Measurements from ENCODE around the gene MAPK8IP3.
A peak's percentile ranks its signal among the peaks of the same experiment; 100 is the strongest.

The MAPK8IP3 gene

GRCh38 chr16:1749152-1750117, 43.4 kb downstream of the MAPK8IP3 start:
- no peak overlapping the region for H2BK15ac ChIP-seq (ENCODE audit: low read length)
- H2BK5ac ChIP-seq (ENCODE audit: low read length) = no peak overlapping the region
- H2AK5ac ChIP-seq (ENCODE audit: low read depth, low read length) = no peak overlapping the region
- H4K8ac ChIP-seq (ENCODE audit: low read depth, low read length) = no peak overlapping the region
- peak overlapping the region; percentile 5 for H3K23ac ChIP-seq (ENCODE audit: low read depth, low read length, poor library complexity)
- H3K4ac ChIP-seq (ENCODE audit: low read length) = no peak overlapping the region
- no peak overlapping the region for H3K9ac ChIP-seq (ENCODE audit: low read depth, low read length, poor library complexity)
- H3K18ac ChIP-seq (ENCODE audit: low read length) = no peak overlapping the region
- no peak overlapping the region for H2BK120ac ChIP-seq (ENCODE audit: low read depth, low read length)
- no peak overlapping the region for H4K91ac ChIP-seq (ENCODE audit: low read depth, low read length, poor library complexity)
- no peak overlapping the region for H3K14ac ChIP-seq (ENCODE audit: low read length)
- peaks cover 41 to 80% of the 10 kb centered on the region in 2 donors for H3K36me3 ChIP-seq (replicated peaks in 1 of 2; ENCODE audit: control insufficient read depth in 2 of 2, insufficient read depth in 2 of 2, low read length in 2 of 2)
- no peak overlapping the region for H2BK12ac ChIP-seq (ENCODE audit: low read length)
- H3K79me1 ChIP-seq (ENCODE audit: low read depth, low read length) = peaks cover 1% of the 10 kb centered on the region
- no peaks in the 10 kb centered on the region for H3K4me1 ChIP-seq (ENCODE audit: control insufficient read depth in 2 of 2, insufficient read depth in 1 of 2, low read depth in 1 of 2, low read length in 2 of 2)
- no peak overlapping the region for H3K4me2 ChIP-seq (ENCODE audit: insufficient read depth, low read length, poor library complexity, severe bottlenecking)
- no peak for DNase-seq (ENCODE audit: low spot score)
- no peaks in the 10 kb centered on the region for H3K27me3 ChIP-seq (ENCODE audit: control insufficient read depth in 3 of 3, insufficient read depth in 3 of 3, low read depth in 1 of 3, low read length in 3 of 3)
- H2AFZ ChIP-seq (ENCODE audit: low read length) = no peak overlapping the region
- H3K4me3 ChIP-seq (ENCODE audit: low read length in 2 of 2) = peak overlapping the region in 1 of 2 donors; percentile 3
- no CpG with 5 or more reads among the region's 29 CpGs for WGBS, 2 donors (ENCODE audit: extremely low coverage in 2 of 2, insufficient read length in 2 of 2, insufficient replicate concordance in 1 of 2)
- peaks cover 0 to 1% of the 10 kb centered on the region in 2 donors for H3K9me3 ChIP-seq (replicated peaks in 1 of 2; ENCODE audit: control insufficient read depth in 2 of 2, insufficient read depth in 1 of 2, low read depth in 1 of 2, low read length in 2 of 2)
- no peak overlapping the region for H3K27ac ChIP-seq (replicated peaks; ENCODE audit: low read length)

GRCh38 chr16:1751946-1752345, 46.0 kb downstream of the MAPK8IP3 start:
- H4K8ac ChIP-seq (ENCODE audit: low read depth, low read length) = no peak overlapping the region
- H2AFZ ChIP-seq (ENCODE audit: low read length) = no peak overlapping the region
- H3K18ac ChIP-seq (ENCODE audit: low read length) = no peak overlapping the region
- no peak overlapping the region for H4K91ac ChIP-seq (ENCODE audit: low read depth, low read length, poor library complexity)
- no peak overlapping the region for H3K4me2 ChIP-seq (ENCODE audit: insufficient read depth, low read length, poor library complexity, severe bottlenecking)
- peak overlapping the region in 1 of 2 donors; percentile 24 for H3K4me3 ChIP-seq (ENCODE audit: low read length in 2 of 2)
- DNase-seq (ENCODE audit: low spot score) = no peak
- H3K23ac ChIP-seq (ENCODE audit: low read depth, low read length, poor library complexity) = no peak overlapping the region
- H2BK120ac ChIP-seq (ENCODE audit: low read depth, low read length) = no peak overlapping the region
- no CpG with 5 or more reads among the region's 16 CpGs for WGBS, 2 donors (ENCODE audit: extremely low coverage in 2 of 2, insufficient read length in 2 of 2, insufficient replicate concordance in 1 of 2)
- peak overlapping the region; percentile 75 for H2BK12ac ChIP-seq (ENCODE audit: low read length)
- no peak overlapping the region for H3K4ac ChIP-seq (ENCODE audit: low read length)
- no peaks in the 10 kb centered on the region for H3K9me3 ChIP-seq (replicated peaks in 1 of 2; ENCODE audit: control insufficient read depth in 2 of 2, insufficient read depth in 1 of 2, low read depth in 1 of 2, low read length in 2 of 2)
- H3K4me1 ChIP-seq (ENCODE audit: control insufficient read depth in 2 of 2, insufficient read depth in 1 of 2, low read depth in 1 of 2, low read length in 2 of 2) = no peaks in the 10 kb centered on the region
- H3K27me3 ChIP-seq (ENCODE audit: control insufficient read depth in 3 of 3, insufficient read depth in 3 of 3, low read depth in 1 of 3, low read length in 3 of 3) = no peaks in the 10 kb centered on the region
- H3K79me1 ChIP-seq (ENCODE audit: low read depth, low read length) = no peaks in the 10 kb centered on the region
- H3K27ac ChIP-seq (replicated peaks; ENCODE audit: low read length) = no peak overlapping the region
- peaks cover 38 to 76% of the 10 kb centered on the region in 2 donors for H3K36me3 ChIP-seq (replicated peaks in 1 of 2; ENCODE audit: control insufficient read depth in 2 of 2, insufficient read depth in 2 of 2, low read length in 2 of 2)
- H2BK5ac ChIP-seq (ENCODE audit: low read length) = no peak overlapping the region
- H3K14ac ChIP-seq (ENCODE audit: low read length) = no peak overlapping the region
- H2BK15ac ChIP-seq (ENCODE audit: low read length) = no peak overlapping the region
- H2AK5ac ChIP-seq (ENCODE audit: low read depth, low read length) = no peak overlapping the region
- peak overlapping the region; percentile 50 for H3K9ac ChIP-seq (ENCODE audit: low read depth, low read length, poor library complexity)

GRCh38 chr16:1752853-1753252, 46.9 kb downstream of the MAPK8IP3 start:
- H3K4me1 ChIP-seq (ENCODE audit: control insufficient read depth in 2 of 2, insufficient read depth in 1 of 2, low read depth in 1 of 2, low read length in 2 of 2) = no peaks in the 10 kb centered on the region
- H3K4me2 ChIP-seq (ENCODE audit: insufficient read depth, low read length, poor library complexity, severe bottlenecking) = no peak overlapping the region
- H2AFZ ChIP-seq (ENCODE audit: low read length) = no peak overlapping the region
- no peak overlapping the region for H2AK5ac ChIP-seq (ENCODE audit: low read depth, low read length)
- no peak overlapping the region for H3K18ac ChIP-seq (ENCODE audit: low read length)
- H3K23ac ChIP-seq (ENCODE audit: low read depth, low read length, poor library complexity) = no peak overlapping the region
- no peaks in the 10 kb centered on the region for H3K27me3 ChIP-seq (ENCODE audit: control insufficient read depth in 3 of 3, insufficient read depth in 3 of 3, low read depth in 1 of 3, low read length in 3 of 3)
- peak overlapping the region; percentile 21 for H3K9ac ChIP-seq (ENCODE audit: low read depth, low read length, poor library complexity)
- H2BK120ac ChIP-seq (ENCODE audit: low read depth, low read length) = no peak overlapping the region
- no CpG with 5 or more reads among the region's 14 CpGs for WGBS, 2 donors (ENCODE audit: extremely low coverage in 2 of 2, insufficient read length in 2 of 2, insufficient replicate concordance in 1 of 2)
- peak overlapping the region in 1 of 2 donors; percentile 14 for H3K4me3 ChIP-seq (ENCODE audit: low read length in 2 of 2)
- no peak overlapping the region for H4K91ac ChIP-seq (ENCODE audit: low read depth, low read length, poor library complexity)
- no peak for DNase-seq (ENCODE audit: low spot score)
- H3K36me3 ChIP-seq (replicated peaks in 1 of 2; ENCODE audit: control insufficient read depth in 2 of 2, insufficient read depth in 2 of 2, low read length in 2 of 2) = peaks cover 31 to 74% of the 10 kb centered on the region in 2 donors
- no peak overlapping the region for H3K4ac ChIP-seq (ENCODE audit: low read length)
- no peak overlapping the region for H2BK12ac ChIP-seq (ENCODE audit: low read length)
- no peak overlapping the region for H2BK5ac ChIP-seq (ENCODE audit: low read length)
- no peak overlapping the region for H4K8ac ChIP-seq (ENCODE audit: low read depth, low read length)
- no peak overlapping the region for H3K27ac ChIP-seq (replicated peaks; ENCODE audit: low read length)
- no peaks in the 10 kb centered on the region for H3K9me3 ChIP-seq (replicated peaks in 1 of 2; ENCODE audit: control insufficient read depth in 2 of 2, insufficient read depth in 1 of 2, low read depth in 1 of 2, low read length in 2 of 2)
- no peak overlapping the region for H3K14ac ChIP-seq (ENCODE audit: low read length)
- no peak overlapping the region for H2BK15ac ChIP-seq (ENCODE audit: low read length)
- H3K79me1 ChIP-seq (ENCODE audit: low read depth, low read length) = no peaks in the 10 kb centered on the region

GRCh38 chr16:1754204-1754603, 48.2 kb downstream of the MAPK8IP3 start:
- Histone ChIP-seq H3K23ac (ENCODE audit: low read depth, low read length, poor library complexity) (no peak overlapping the region), H2BK12ac (ENCODE audit: low read length) (no peak overlapping the region), H3K18ac (ENCODE audit: low read length) (no peak overlapping the region), H3K27ac (replicated peaks; ENCODE audit: low read length) (no peak overlapping the region), H4K8ac (ENCODE audit: low read depth, low read length) (no peak overlapping the region), H3K27me3 (ENCODE audit: control insufficient read depth in 3 of 3, insufficient read depth in 3 of 3, low read depth in 1 of 3, low read length in 3 of 3) (no peaks in the 10 kb centered on the region), H2AFZ (ENCODE audit: low read length) (no peak overlapping the region), H3K4me2 (ENCODE audit: insufficient read depth, low read length, poor library complexity, severe bottlenecking) (no peak overlapping the region), H3K36me3 (replicated peaks in 1 of 2; ENCODE audit: control insufficient read depth in 2 of 2, insufficient read depth in 2 of 2, low read length in 2 of 2) (peaks cover 22 to 63% of the 10 kb centered on the region in 2 donors), H3K4me1 (ENCODE audit: control insufficient read depth in 2 of 2, insufficient read depth in 1 of 2, low read depth in 1 of 2, low read length in 2 of 2) (no peaks in the 10 kb centered on the region), H3K4ac (ENCODE audit: low read length) (no peak overlapping the region), H2BK120ac (ENCODE audit: low read depth, low read length) (no peak overlapping the region), H3K14ac (ENCODE audit: low read length) (no peak overlapping the region), H4K91ac (ENCODE audit: low read depth, low read length, poor library complexity) (no peak overlapping the region), H2AK5ac (ENCODE audit: low read depth, low read length) (no peak overlapping the region), H2BK5ac (ENCODE audit: low read length) (no peak overlapping the region), H3K9me3 (replicated peaks in 1 of 2; ENCODE audit: control insufficient read depth in 2 of 2, insufficient read depth in 1 of 2, low read depth in 1 of 2, low read length in 2 of 2) (no peaks in the 10 kb centered on the region), H2BK15ac (ENCODE audit: low read length) (no peak overlapping the region), H3K9ac (ENCODE audit: low read depth, low read length, poor library complexity) (no peak overlapping the region), H3K4me3 (ENCODE audit: low read length in 2 of 2) (no peak overlapping the region), H3K79me1 (ENCODE audit: low read depth, low read length) (no peaks in the 10 kb centered on the region)
- no CpG with 5 or more reads among the region's 12 CpGs for WGBS, 2 donors (ENCODE audit: extremely low coverage in 2 of 2, insufficient read length in 2 of 2, insufficient replicate concordance in 1 of 2)
- DNase-seq (ENCODE audit: low spot score) = no peak

Data from neuronal stem cell (in vitro differentiated cells).